Measurements from ENCODE around the gene SGK1.
"Not testable (repeated sequence)": the region's sequence is repeated elsewhere in the genome, so short reads cannot be mapped to it uniquely, and the experiment has no call there.

Gene SGK1

GRCh38 chr6:134322216-134322615, 4.3 kb upstream of the SGK1 start:
- H3K27ac ChIP-seq: no peak overlapping the region
- no peaks in the 10 kb centered on the region for H3K27me3 ChIP-seq (ENCODE audit: insufficient read depth, low read depth)
- H3K9ac ChIP-seq: no peak overlapping the region
- H3K36me3 ChIP-seq (ENCODE audit: insufficient read depth): no peaks in the 10 kb centered on the region
- no peaks in the 10 kb centered on the region for H3K79me2 ChIP-seq (ENCODE audit: insufficient read depth, low read depth)
- H2AFZ ChIP-seq (ENCODE audit: low read depth): no peak overlapping the region
- H3K4me3 ChIP-seq (IDR thresholded peaks at IDR 0.05; ENCODE audit: insufficient read depth, low read depth, low read length): no peak overlapping the region
- H3K4me2 ChIP-seq: no peak overlapping the region
- no peak for TF ChIP-seq CTCF (conservative IDR thresholded peaks at IDR 0.05; ENCODE audit: low read depth, low read length)
- peaks cover 6% of the 10 kb centered on the region for H3K4me1 ChIP-seq (ENCODE audit: low read depth, poor library complexity, severe bottlenecking)
- H4K20me1 ChIP-seq (ENCODE audit: insufficient read depth): no peaks in the 10 kb centered on the region

- H3K36me3 ChIP-seq (ENCODE audit: insufficient read depth): no peaks in the 10 kb centered on the region
- no peak overlapping the region for H2AFZ ChIP-seq (ENCODE audit: low read depth)
- no peak for TF ChIP-seq CTCF (conservative IDR thresholded peaks at IDR 0.05; ENCODE audit: low read depth, low read length)
- no peak overlapping the region for H3K9ac ChIP-seq
- H3K79me2 ChIP-seq (ENCODE audit: insufficient read depth, low read depth): no peaks in the 10 kb centered on the region
- no peak overlapping the region for H3K27ac ChIP-seq
- H3K4me1 ChIP-seq (ENCODE audit: low read depth, poor library complexity, severe bottlenecking): peaks cover 6% of the 10 kb centered on the region
- H3K4me3 ChIP-seq (IDR thresholded peaks at IDR 0.05; ENCODE audit: insufficient read depth, low read depth, low read length): no peak overlapping the region
- H3K27me3 ChIP-seq (ENCODE audit: insufficient read depth, low read depth): no peaks in the 10 kb centered on the region
- no peak overlapping the region for H3K4me2 ChIP-seq
- H4K20me1 ChIP-seq (ENCODE audit: insufficient read depth): no peaks in the 10 kb centered on the region
These were observed 3.3 kb upstream of the SGK1 start for GRCh38 chr6:134321246-134321645.

- not testable (repeated sequence) for H3K36me3 ChIP-seq (ENCODE audit: insufficient read depth); H3K79me2 ChIP-seq (ENCODE audit: insufficient read depth, low read depth); H3K27ac ChIP-seq; H3K9ac ChIP-seq; H3K4me3 ChIP-seq (IDR thresholded peaks at IDR 0.05; ENCODE audit: insufficient read depth, low read depth, low read length); H3K27me3 ChIP-seq (ENCODE audit: insufficient read depth, low read depth); H4K20me1 ChIP-seq (ENCODE audit: insufficient read depth); H2AFZ ChIP-seq (ENCODE audit: low read depth); H3K4me2 ChIP-seq
- peaks cover 14% of the 10 kb centered on the region for H3K4me1 ChIP-seq (ENCODE audit: low read depth, poor library complexity, severe bottlenecking)
These were observed 1.8 kb upstream of the SGK1 start for GRCh38 chr6:134319686-134320085.

GRCh38 chr6:134318974-134319281, 1.0 kb upstream of the SGK1 start:
- Histone ChIP-seq H3K4me1 (ENCODE audit: low read depth, poor library complexity, severe bottlenecking) (peaks cover 14% of the 10 kb centered on the region), H3K27me3 (ENCODE audit: insufficient read depth, low read depth) (no peaks in the 10 kb centered on the region), H3K4me3 (IDR thresholded peaks at IDR 0.05; ENCODE audit: insufficient read depth, low read depth, low read length) (no peak overlapping the region), H3K36me3 (ENCODE audit: insufficient read depth) (no peaks in the 10 kb centered on the region), H3K4me2 (no peak overlapping the region), H2AFZ (ENCODE audit: low read depth) (no peak overlapping the region), H3K79me2 (ENCODE audit: insufficient read depth, low read depth) (no peaks in the 10 kb centered on the region), H4K20me1 (ENCODE audit: insufficient read depth) (no peaks in the 10 kb centered on the region), H3K27ac (no peak overlapping the region), H3K9ac (no peak overlapping the region)
- TF ChIP-seq CTCF (conservative IDR thresholded peaks at IDR 0.05; ENCODE audit: low read depth, low read length): no peak

GRCh38 chr6:134318236-134318973, 493 bp upstream of the SGK1 start:
- H3K36me3 ChIP-seq (ENCODE audit: insufficient read depth): no peaks in the 10 kb centered on the region
- no peak overlapping the region for H3K9ac ChIP-seq
- no peaks in the 10 kb centered on the region for H3K79me2 ChIP-seq (ENCODE audit: insufficient read depth, low read depth)
- H2AFZ ChIP-seq (ENCODE audit: low read depth): no peak overlapping the region
- H3K4me2 ChIP-seq: no peak overlapping the region
- H4K20me1 ChIP-seq (ENCODE audit: insufficient read depth): no peaks in the 10 kb centered on the region
- TF ChIP-seq CTCF (conservative IDR thresholded peaks at IDR 0.05; ENCODE audit: low read depth, low read length): no peak
- no peaks in the 10 kb centered on the region for H3K27me3 ChIP-seq (ENCODE audit: insufficient read depth, low read depth)
- H3K4me1 ChIP-seq (ENCODE audit: low read depth, poor library complexity, severe bottlenecking): peaks cover 16% of the 10 kb centered on the region
- H3K27ac ChIP-seq: no peak overlapping the region
- no peak overlapping the region for H3K4me3 ChIP-seq (IDR thresholded peaks at IDR 0.05; ENCODE audit: insufficient read depth, low read depth, low read length)

Data from KMS-11 (cell line).